GM12878 (cell line): ENCODE measurements around the gene MRPS27. TPM values are rescaled to one million over a fixed set of nuclear protein-coding genes. Genes with fewer than 3 reads are reported as not detected.
A peak's percentile ranks its signal among the peaks of the same experiment; 100 is the strongest.

Experiments
- BCL11A ChIP-seq: IDR thresholded peaks from 2 replicates; pipeline ENCODE4 v1.6.1; 2011; ENCODE audit warnings: low read depth, low read length
- EED ChIP-seq: sonication (generic); IDR thresholded peaks from 2 replicates; pipeline ENCODE4 v1.6.1; 2016; ENCODE audit warnings: antibody characterized with exemption, low read depth
- JUND ChIP-seq: IDR thresholded peaks from 2 replicates; pipeline ENCODE4 v1.6.1; 2012; ENCODE audit warnings: low read depth, mild to moderate bottlenecking, low read length, improper control_type of control experiment, moderate library complexity
- RELA ChIP-seq: fragments of 450-650 bp; IDR thresholded peaks from 2 replicates; pipeline ENCODE4 v1.8.0; 2014; ENCODE audit warnings: borderline replicate concordance; ENCODE audit not compliant: partially characterized antibody
- RUNX3 ChIP-seq: IDR thresholded peaks from 2 replicates; pipeline ENCODE4 v1.6.1; 2012; ENCODE audit warnings: low read length, inconsistent platforms
- TBL1XR1 ChIP-seq: IDR thresholded peaks from 2 replicates; pipeline ENCODE4 v1.6.1; 2012; ENCODE audit warnings: low read depth, low read length, improper control_type of control experiment
- YY1 ChIP-seq: IDR thresholded peaks from 2 replicates; pipeline ENCODE4 v1.6.1; 2011; ENCODE audit warnings: low read depth, mild to moderate bottlenecking, low read length
- polyA plus RNA-seq, 11 experiments: library from polyadenylated mRNA; depleted of rRNA in 4 of 11; unstranded in 6 of 11; stranded (reverse) in 5 of 11; fragments of >200 nt; fragmentation: Nextera tagmentation in 4 of 11; fragmentation: Illumina TruSeq in 1 of 11; extraction: Ambion mirVana in 4 of 11; extraction: Trizol in 1 of 11; gene quantifications; 1 replicate in 1 of 11; 2 replicates in 10 of 11; pipeline versions ENCODE4 v1.2.1 to v1.2.3, GENCODE V29; 2011 to 2016; ENCODE audit warnings: inconsistent platforms in 2 of 11, missing spikeins in 2 of 11, low read depth in 1 of 11
- total RNA-seq, 4 experiments: library from RNA; depleted of rRNA in 3 of 4; stranded (reverse); fragments of >200 nt in 3 of 4; fragmentation: Illumina TruSeq in 1 of 4; extraction: Trizol in 1 of 4; gene quantifications; 2 replicates each; pipeline versions ENCODE4 v1.2.1 to v1.2.3, GENCODE V29; 2013 to 2021
- TF ChIP-seq, protein P1 (sequence below): fragments of 150-350 bp; IDR thresholded peaks from 2 replicates; pipeline ENCODE4 v1.6.1; 2014; ENCODE audit warnings: mild to moderate bottlenecking, low read depth, low read length
- TF ChIP-seq, protein P2 (sequence below): fragments of 450-650 bp; IDR thresholded peaks from 2 replicates; pipeline ENCODE4 v1.6.1; 2017; ENCODE audit warnings: mild to moderate bottlenecking, moderate library complexity
- TF ChIP-seq, protein P3 (sequence below): IDR thresholded peaks from 2 replicates; pipeline ENCODE4 v1.6.1; 2012; ENCODE audit warnings: low read depth, low read length, improper control_type of control experiment
- TF ChIP-seq, protein P4 (sequence below): fragments of 450-650 bp; IDR thresholded peaks from 2 replicates; pipeline ENCODE4 v1.6.1; 2016; ENCODE audit warnings: mild to moderate bottlenecking
- TF ChIP-seq, protein P5 (sequence below): IDR thresholded peaks from 2 replicates; pipeline ENCODE4 v1.6.1; 2012; ENCODE audit warnings: low read length, inconsistent platforms
- TF ChIP-seq, protein P6 (sequence below): fragments of 450-650 bp; IDR thresholded peaks from 2 replicates; pipeline ENCODE4 v1.6.1; 2017; ENCODE audit warnings: mild to moderate bottlenecking

The MRPS27 gene
- total and polyA plus RNA-seq, 10 of the 15 experiments (the other 5 are each of a cell fraction or from before 2014, with no cell fraction given): 61.0 to 128 (median 93.0) TPM

DNA sequence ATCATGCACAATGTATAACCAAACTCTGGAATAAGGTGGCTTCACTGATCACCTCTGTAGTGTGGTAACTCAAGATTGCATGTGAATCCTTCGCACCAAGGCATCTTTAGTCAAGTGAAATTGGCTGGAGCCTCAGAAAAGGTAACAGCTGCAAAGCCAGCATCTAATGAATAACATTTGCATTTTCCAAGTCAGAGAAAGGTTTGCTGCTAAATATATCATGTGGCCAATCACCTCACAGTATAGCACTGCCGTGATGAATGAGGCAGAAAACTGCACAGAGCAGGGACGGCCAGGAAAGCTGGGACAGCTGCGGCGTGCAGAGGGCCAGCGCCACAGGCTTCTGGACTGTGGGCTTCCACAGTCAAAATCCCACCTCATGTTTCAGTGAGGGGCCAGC is 18.5 kb downstream of the MRPS27 start (continued):
- TF ChIP-seq, protein P1, sequence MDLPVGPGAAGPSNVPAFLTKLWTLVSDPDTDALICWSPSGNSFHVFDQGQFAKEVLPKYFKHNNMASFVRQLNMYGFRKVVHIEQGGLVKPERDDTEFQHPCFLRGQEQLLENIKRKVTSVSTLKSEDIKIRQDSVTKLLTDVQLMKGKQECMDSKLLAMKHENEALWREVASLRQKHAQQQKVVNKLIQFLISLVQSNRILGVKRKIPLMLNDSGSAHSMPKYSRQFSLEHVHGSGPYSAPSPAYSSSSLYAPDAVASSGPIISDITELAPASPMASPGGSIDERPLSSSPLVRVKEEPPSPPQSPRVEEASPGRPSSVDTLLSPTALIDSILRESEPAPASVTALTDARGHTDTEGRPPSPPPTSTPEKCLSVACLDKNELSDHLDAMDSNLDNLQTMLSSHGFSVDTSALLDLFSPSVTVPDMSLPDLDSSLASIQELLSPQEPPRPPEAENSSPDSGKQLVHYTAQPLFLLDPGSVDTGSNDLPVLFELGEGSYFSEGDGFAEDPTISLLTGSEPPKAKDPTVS: no peak
- TF ChIP-seq EED (0 out of 2 replicates have a peak, but pooled peaks have one; percentile 43), BCL11A (0 out of 2 replicates have a peak, but pooled peaks have one; percentile 10), RELA (no peak), JUND (no peak), TBL1XR1 (no peak), YY1 (no peak), RUNX3 (peak; percentile 56)
- TF ChIP-seq, protein P2, sequence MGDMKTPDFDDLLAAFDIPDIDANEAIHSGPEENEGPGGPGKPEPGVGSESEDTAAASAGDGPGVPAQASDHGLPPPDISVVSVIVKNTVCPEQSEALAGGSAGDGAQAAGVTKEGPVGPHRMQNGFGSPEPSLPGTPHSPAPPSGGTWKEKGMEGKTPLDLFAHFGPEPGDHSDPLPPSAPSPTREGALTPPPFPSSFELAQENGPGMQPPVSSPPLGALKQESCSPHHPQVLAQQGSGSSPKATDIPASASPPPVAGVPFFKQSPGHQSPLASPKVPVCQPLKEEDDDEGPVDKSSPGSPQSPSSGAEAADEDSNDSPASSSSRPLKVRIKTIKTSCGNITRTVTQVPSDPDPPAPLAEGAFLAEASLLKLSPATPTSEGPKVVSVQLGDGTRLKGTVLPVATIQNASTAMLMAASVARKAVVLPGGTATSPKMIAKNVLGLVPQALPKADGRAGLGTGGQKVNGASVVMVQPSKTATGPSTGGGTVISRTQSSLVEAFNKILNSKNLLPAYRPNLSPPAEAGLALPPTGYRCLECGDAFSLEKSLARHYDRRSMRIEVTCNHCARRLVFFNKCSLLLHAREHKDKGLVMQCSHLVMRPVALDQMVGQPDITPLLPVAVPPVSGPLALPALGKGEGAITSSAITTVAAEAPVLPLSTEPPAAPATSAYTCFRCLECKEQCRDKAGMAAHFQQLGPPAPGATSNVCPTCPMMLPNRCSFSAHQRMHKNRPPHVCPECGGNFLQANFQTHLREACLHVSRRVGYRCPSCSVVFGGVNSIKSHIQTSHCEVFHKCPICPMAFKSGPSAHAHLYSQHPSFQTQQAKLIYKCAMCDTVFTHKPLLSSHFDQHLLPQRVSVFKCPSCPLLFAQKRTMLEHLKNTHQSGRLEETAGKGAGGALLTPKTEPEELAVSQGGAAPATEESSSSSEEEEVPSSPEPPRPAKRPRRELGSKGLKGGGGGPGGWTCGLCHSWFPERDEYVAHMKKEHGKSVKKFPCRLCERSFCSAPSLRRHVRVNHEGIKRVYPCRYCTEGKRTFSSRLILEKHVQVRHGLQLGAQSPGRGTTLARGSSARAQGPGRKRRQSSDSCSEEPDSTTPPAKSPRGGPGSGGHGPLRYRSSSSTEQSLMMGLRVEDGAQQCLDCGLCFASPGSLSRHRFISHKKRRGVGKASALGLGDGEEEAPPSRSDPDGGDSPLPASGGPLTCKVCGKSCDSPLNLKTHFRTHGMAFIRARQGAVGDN: no peak
- TF ChIP-seq, protein P3, sequence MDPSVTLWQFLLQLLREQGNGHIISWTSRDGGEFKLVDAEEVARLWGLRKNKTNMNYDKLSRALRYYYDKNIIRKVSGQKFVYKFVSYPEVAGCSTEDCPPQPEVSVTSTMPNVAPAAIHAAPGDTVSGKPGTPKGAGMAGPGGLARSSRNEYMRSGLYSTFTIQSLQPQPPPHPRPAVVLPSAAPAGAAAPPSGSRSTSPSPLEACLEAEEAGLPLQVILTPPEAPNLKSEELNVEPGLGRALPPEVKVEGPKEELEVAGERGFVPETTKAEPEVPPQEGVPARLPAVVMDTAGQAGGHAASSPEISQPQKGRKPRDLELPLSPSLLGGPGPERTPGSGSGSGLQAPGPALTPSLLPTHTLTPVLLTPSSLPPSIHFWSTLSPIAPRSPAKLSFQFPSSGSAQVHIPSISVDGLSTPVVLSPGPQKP: no peak
- TF ChIP-seq, protein P4, sequence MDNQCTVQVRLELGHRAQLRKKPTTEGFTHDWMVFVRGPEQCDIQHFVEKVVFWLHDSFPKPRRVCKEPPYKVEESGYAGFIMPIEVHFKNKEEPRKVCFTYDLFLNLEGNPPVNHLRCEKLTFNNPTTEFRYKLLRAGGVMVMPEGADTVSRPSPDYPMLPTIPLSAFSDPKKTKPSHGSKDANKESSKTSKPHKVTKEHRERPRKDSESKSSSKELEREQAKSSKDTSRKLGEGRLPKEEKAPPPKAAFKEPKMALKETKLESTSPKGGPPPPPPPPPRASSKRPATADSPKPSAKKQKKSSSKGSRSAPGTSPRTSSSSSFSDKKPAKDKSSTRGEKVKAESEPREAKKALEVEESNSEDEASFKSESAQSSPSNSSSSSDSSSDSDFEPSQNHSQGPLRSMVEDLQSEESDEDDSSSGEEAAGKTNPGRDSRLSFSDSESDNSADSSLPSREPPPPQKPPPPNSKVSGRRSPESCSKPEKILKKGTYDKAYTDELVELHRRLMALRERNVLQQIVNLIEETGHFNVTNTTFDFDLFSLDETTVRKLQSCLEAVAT: no peak
- TF ChIP-seq, protein P5, sequence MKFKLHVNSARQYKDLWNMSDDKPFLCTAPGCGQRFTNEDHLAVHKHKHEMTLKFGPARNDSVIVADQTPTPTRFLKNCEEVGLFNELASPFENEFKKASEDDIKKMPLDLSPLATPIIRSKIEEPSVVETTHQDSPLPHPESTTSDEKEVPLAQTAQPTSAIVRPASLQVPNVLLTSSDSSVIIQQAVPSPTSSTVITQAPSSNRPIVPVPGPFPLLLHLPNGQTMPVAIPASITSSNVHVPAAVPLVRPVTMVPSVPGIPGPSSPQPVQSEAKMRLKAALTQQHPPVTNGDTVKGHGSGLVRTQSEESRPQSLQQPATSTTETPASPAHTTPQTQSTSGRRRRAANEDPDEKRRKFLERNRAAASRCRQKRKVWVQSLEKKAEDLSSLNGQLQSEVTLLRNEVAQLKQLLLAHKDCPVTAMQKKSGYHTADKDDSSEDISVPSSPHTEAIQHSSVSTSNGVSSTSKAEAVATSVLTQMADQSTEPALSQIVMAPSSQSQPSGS: no peak; the same call in 1 of the 2 replicates
- TF ChIP-seq, protein P6, sequence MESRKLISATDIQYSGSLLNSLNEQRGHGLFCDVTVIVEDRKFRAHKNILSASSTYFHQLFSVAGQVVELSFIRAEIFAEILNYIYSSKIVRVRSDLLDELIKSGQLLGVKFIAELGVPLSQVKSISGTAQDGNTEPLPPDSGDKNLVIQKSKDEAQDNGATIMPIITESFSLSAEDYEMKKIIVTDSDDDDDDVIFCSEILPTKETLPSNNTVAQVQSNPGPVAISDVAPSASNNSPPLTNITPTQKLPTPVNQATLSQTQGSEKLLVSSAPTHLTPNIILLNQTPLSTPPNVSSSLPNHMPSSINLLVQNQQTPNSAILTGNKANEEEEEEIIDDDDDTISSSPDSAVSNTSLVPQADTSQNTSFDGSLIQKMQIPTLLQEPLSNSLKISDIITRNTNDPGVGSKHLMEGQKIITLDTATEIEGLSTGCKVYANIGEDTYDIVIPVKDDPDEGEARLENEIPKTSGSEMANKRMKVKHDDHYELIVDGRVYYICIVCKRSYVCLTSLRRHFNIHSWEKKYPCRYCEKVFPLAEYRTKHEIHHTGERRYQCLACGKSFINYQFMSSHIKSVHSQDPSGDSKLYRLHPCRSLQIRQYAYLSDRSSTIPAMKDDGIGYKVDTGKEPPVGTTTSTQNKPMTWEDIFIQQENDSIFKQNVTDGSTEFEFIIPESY: no peak
- TF ChIP-seq, all 136 proteins: peak for 17
